Gastrocnemius medialis (tissue), 4 donors: ENCODE measurements around the gene MAP1LC3B2.

ENCODE experiments used
- POLR2A ChIP-seq, 2 donors: fragments of 450-650 bp; IDR thresholded peaks; one replicate each; pipeline ENCODE4 v1.6.1; 2017; ENCODE audit warnings: antibody characterized with exemption in 2 of 2, mild to moderate bottlenecking in 2 of 2, moderate library complexity in 2 of 2
- TF ChIP-seq, protein P1 (sequence below), 5 experiments: fragments of 450-650 bp in 3 of 5; fragments of 200-600 bp in 2 of 5; sonication (generic) in 2 of 5; IDR thresholded peaks in 4 of 5; conservative IDR thresholded peaks in 1 of 5; 1 replicate in 4 of 5; 2 replicates in 1 of 5; pipeline ENCODE4 v1.5.1; 2016 to 2019; ENCODE audit warnings: antibody characterized with exemption in 5 of 5, mild to moderate bottlenecking in 3 of 5, moderate library complexity in 3 of 5

DNA sequence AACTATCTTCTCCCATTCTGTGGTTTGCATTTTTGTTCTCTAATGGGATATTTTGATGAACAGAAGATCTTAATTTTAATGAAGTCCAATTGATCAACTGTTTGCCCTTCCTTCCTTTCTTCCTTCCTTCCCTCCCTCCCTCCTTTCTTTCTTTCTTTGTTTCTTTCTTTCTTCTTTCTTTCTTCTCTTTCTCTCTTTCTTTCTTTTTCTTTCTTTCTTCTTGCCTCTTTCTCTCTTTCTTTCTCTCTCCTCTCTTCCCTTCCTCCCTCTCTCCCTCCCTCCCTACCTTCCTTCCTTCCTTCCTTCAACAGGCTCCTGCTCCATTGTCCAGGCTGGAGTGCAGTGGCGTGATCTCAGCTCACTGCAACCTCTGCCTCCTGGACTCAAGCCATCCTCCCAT, 18.9 kb downstream of the MAP1LC3B2 start:
- no peak for TF ChIP-seq POLR2A (IDR thresholded peaks at IDR 0.05)
- TF ChIP-seq, protein P1, sequence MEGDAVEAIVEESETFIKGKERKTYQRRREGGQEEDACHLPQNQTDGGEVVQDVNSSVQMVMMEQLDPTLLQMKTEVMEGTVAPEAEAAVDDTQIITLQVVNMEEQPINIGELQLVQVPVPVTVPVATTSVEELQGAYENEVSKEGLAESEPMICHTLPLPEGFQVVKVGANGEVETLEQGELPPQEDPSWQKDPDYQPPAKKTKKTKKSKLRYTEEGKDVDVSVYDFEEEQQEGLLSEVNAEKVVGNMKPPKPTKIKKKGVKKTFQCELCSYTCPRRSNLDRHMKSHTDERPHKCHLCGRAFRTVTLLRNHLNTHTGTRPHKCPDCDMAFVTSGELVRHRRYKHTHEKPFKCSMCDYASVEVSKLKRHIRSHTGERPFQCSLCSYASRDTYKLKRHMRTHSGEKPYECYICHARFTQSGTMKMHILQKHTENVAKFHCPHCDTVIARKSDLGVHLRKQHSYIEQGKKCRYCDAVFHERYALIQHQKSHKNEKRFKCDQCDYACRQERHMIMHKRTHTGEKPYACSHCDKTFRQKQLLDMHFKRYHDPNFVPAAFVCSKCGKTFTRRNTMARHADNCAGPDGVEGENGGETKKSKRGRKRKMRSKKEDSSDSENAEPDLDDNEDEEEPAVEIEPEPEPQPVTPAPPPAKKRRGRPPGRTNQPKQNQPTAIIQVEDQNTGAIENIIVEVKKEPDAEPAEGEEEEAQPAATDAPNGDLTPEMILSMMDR (IDR thresholded peaks at IDR 0.05 in 4 of 5, conservative IDR thresholded peaks at IDR 0.05 in 1 of 5), result no peak
